Lower lobe of right lung (tissue), 2 donors: ENCODE measurements around the gene ZMPSTE24. TPM values are rescaled to one million over a fixed set of nuclear protein-coding genes. Genes with fewer than 3 reads are reported as not detected.
"Not testable (repeated sequence)": the region's sequence is repeated elsewhere in the genome, so short reads cannot be mapped to it uniquely, and the experiment has no call there.

Experiments
- ATAC-seq, 2 donors: fragments of 200-7000 bp; cut with Tn5 transposase; one replicate each; pipeline ENCODE4 v1.9.1; 2020 to 2022; ENCODE audit warnings: mild to moderate bottlenecking in 2 of 2, moderate library complexity in 2 of 2
- DNase-seq: peaks from one replicate; pipeline ENCODE4 v3.0.0-alpha.2; 2020
- H3K27ac ChIP-seq: fragments of 200-600 bp; one replicate; pipeline ENCODE4 v1.8.0; 2022
- H3K27me3 ChIP-seq: fragments of 200-600 bp; one replicate; pipeline ENCODE4 v1.8.0; 2022; ENCODE audit warnings: low read depth
- H3K36me3 ChIP-seq: fragments of 200-600 bp; one replicate; pipeline ENCODE4 v1.8.0; 2022; ENCODE audit warnings: mild to moderate bottlenecking
- H3K4me1 ChIP-seq: fragments of 200-600 bp; one replicate; pipeline ENCODE4 v1.8.0; 2022
- H3K4me3 ChIP-seq: fragments of 200-600 bp; one replicate; pipeline ENCODE4 v1.8.0; 2022; ENCODE audit warnings: mild to moderate bottlenecking
- H3K9me3 ChIP-seq: fragments of 200-600 bp; one replicate; pipeline ENCODE4 v1.8.0; 2022
- intact Hi-C: fragments of 100-400 bp; cut with DNase I; formaldehyde crosslinking; loops from one replicate; pipeline ENCODE4 v1.11.0; 2022
- total RNA-seq: library from RNA; stranded (reverse); fragmentation: NEBNext Ultra II Directional; extraction: Animal tissue kit (Norgen Biotek cat#: 25700); gene quantifications from one replicate; pipeline ENCODE4 v1.2.1, GENCODE V29; 2021
- TF ChIP-seq, protein P1 (sequence below): fragments of 200-600 bp; IDR thresholded peaks from one replicate; pipeline ENCODE4 v1.8.0; 2022; ENCODE audit warnings: antibody characterized with exemption, mild to moderate bottlenecking
- donor health status: DM: no; HTN: yes; CAD: no; lungs with severe emphysema.

Gene ZMPSTE24
- total RNA-seq, 1 donor from 2014 or later = 42.5 TPM

DNA sequence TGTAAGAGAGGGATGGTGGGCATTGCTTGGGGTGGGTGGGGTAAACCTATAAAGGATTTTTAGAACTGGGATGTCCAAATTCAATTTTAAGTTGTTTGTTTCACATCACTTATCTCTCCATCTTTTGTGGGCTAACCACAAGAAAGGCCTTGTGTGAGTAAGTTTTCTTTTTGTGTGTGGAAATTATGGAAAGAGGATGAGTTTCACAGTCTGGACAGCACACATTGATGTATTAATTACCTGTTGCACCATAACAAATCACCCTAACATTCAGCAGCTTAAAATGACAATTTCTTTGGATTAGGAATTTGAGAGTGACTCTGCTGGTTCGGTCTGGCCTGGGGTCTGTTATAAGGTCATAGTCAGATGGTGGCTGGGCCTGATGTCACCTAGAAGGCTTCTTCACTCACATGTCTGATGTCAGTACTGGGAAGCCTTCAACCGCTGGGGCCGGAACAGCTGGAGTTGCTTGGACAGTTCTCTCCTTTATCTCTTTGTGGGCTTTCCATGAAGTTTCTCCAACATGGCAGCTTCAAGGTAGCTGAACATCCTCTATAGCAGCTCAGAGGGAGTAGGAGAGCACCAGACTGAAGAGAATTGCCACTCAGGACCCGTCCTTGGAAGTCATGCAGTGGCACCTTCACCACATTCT is 61.1 kb downstream of the ZMPSTE24 start:
- Histone ChIP-seq H3K27me3 (peaks cover 34% of the 10 kb centered on the region), H3K27ac (no peak overlapping the region), H3K4me3 (no peak overlapping the region), H3K9me3 (no peaks in the 10 kb centered on the region), H3K36me3 (no peaks in the 10 kb centered on the region), H3K4me1 (peaks cover 28% of the 10 kb centered on the region)
- TF ChIP-seq, protein P1, sequence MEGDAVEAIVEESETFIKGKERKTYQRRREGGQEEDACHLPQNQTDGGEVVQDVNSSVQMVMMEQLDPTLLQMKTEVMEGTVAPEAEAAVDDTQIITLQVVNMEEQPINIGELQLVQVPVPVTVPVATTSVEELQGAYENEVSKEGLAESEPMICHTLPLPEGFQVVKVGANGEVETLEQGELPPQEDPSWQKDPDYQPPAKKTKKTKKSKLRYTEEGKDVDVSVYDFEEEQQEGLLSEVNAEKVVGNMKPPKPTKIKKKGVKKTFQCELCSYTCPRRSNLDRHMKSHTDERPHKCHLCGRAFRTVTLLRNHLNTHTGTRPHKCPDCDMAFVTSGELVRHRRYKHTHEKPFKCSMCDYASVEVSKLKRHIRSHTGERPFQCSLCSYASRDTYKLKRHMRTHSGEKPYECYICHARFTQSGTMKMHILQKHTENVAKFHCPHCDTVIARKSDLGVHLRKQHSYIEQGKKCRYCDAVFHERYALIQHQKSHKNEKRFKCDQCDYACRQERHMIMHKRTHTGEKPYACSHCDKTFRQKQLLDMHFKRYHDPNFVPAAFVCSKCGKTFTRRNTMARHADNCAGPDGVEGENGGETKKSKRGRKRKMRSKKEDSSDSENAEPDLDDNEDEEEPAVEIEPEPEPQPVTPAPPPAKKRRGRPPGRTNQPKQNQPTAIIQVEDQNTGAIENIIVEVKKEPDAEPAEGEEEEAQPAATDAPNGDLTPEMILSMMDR = no peak
- ATAC-seq (no peak), DNase-seq (no peak)
- intact Hi-C loops = no loop called here

DNA sequence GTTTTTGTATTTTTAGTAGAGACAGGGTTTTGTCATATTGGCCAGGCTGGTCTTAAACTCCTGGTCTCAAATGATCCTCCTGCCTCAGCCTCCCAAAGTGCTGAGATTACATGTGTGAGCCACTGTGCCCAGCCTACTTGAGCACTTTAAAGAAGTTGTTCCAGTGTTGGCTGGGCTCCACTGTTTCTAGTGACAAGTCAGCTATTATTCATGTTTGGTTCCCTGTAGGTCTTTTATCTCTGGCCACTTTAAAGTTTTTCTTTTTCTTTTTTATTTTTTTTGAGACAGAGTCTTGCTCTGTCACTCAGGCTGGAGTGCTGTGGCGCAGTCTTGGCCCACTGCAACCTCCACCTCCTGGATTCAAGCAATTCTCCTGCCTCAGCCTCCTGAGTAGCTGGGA is 73.4 kb downstream of the ZMPSTE24 start:
- intact Hi-C loops = loop anchor here (10.0 kb wide), 1 partner anchor 187 kb away; no protein-coding TSS in a partner anchor
- not testable (repeated sequence) for H3K4me3 ChIP-seq, H3K27ac ChIP-seq

GRCh38 chr1:40332695-40333094 is 74.7 kb downstream of the ZMPSTE24 start:
- TF ChIP-seq, protein P1 = no peak
- no peaks in the 10 kb centered on the region for H3K9me3 ChIP-seq
- no peak overlapping the region for H3K4me3 ChIP-seq
- H3K4me1 ChIP-seq = no peaks in the 10 kb centered on the region
- DNase-seq = no peak
- H3K27me3 ChIP-seq = peaks cover 3% of the 10 kb centered on the region
- no peaks in the 10 kb centered on the region for H3K36me3 ChIP-seq
- H3K27ac ChIP-seq = no peak overlapping the region
- intact Hi-C loops = loop anchor here (10.0 kb wide), 1 partner anchor 188 kb away; no protein-coding TSS in a partner anchor
- no peak for ATAC-seq

More for the DNA sequence above, 73.4 kb downstream of the ZMPSTE24 start:
- not testable (repeated sequence) for H3K4me1 ChIP-seq, H3K27me3 ChIP-seq, H3K9me3 ChIP-seq, DNase-seq, ATAC-seq, H3K36me3 ChIP-seq

DNA sequence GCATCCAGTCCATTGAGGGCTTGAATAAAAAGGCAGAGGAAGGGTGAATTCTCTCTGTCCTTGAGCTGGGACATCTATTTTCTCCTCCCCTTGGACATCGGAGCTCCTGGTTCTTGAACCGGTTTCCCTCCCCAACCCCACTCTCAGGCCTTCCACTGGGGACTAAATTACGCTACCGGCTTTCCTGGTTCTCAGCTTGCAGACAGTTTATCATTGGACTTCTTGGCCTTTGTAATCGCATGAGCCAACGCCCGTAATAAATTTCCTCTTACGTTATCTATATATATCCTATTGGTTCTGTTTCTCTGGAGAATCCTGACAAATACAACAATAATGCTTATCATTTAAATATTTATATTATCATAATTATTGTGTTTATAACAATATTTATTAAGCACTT is 79.4 kb downstream of the ZMPSTE24 start:
- no peak for DNase-seq
- no peak for ATAC-seq
- peaks cover 14% of the 10 kb centered on the region for H3K4me1 ChIP-seq
- H3K27me3 ChIP-seq = peaks cover 3% of the 10 kb centered on the region
- no peak overlapping the region for H3K27ac ChIP-seq
- no peak overlapping the region for H3K4me3 ChIP-seq
- no peaks in the 10 kb centered on the region for H3K9me3 ChIP-seq
- intact Hi-C loops = loop anchor here (10.0 kb wide), 1 partner anchor 193 kb away; no protein-coding TSS in a partner anchor
- TF ChIP-seq, protein P1 = no peak
- H3K36me3 ChIP-seq = no peaks in the 10 kb centered on the region

- TF ChIP-seq, protein P1 = peak; percentile 97
- peak overlapping the region; percentile 73 for H3K27ac ChIP-seq
- H3K9me3 ChIP-seq = no peaks in the 10 kb centered on the region
- H3K4me1 ChIP-seq = peaks cover 14% of the 10 kb centered on the region
- H3K27me3 ChIP-seq = peaks cover 3% of the 10 kb centered on the region
- peak overlapping the region; percentile 19 for H3K4me3 ChIP-seq
- DNase-seq (peak; percentile 85), ATAC-seq (peak; percentile 88 to 95)
- intact Hi-C loops = loop anchor here (10.0 kb wide), 1 partner anchor 194 kb away; no protein-coding TSS in a partner anchor
- H3K36me3 ChIP-seq = no peaks in the 10 kb centered on the region
Measured at GRCh38 chr1:40338745-40339419, 80.8 kb downstream of the ZMPSTE24 start.
